ENCODE measurements around the gene MAP3K9. TPM values are rescaled to one million over a fixed set of nuclear protein-coding genes. Genes with fewer than 3 reads are reported as not detected.
"Not testable (repeated sequence)": the region's sequence is repeated elsewhere in the genome, so short reads cannot be mapped to it uniquely, and the experiment has no call there.

The MAP3K9 gene
- total and polyA plus RNA-seq, 8 donors: 0.46 to 11.0 (median 7.1) TPM

DNA sequence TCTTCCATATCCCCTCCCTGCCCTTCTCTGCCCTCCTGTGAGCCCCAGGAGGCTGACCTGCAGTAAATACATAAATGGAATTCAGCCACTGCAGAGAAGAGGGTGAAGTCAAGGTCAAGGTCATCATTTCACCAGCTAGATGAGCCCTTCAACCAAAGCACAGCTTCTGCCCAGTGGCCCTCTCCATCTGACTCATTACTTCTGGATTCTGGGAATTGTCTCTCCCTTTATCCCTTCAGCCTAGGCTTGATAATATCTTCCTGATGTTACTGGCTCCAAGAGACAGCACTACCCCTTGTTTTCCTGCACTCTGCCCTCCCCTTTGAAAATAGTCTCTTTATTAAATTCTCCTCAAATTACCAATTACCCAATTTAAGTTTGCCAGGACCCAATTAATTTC lies 103.1 kb downstream of the MAP3K9 start:
- intact Hi-C loops (cut with DNase I; ENCODE audit: low total_unique reads): no loop called here
- no peak for DNase-seq
- Histone ChIP-seq H3K27ac (no peak overlapping the region), H3K9me3 (no peaks in the 10 kb centered on the region), H3K27me3 (no peaks in the 10 kb centered on the region), H3K4me1 (peaks cover 0 to 9% (median 0%) of the 10 kb centered on the region in 4 donors), H3K4me3 (no peak overlapping the region), H3K36me3 (no peaks in the 10 kb centered on the region)
- no peak for TF ChIP-seq EP300 (IDR thresholded peaks at IDR 0.05)
- no peak for TF ChIP-seq POLR2AphosphoS5 (IDR thresholded peaks at IDR 0.05)
- TF ChIP-seq CTCF (IDR thresholded peaks at IDR 0.05): no peak
- no peak for TF ChIP-seq POLR2A (IDR thresholded peaks at IDR 0.05)

DNA sequence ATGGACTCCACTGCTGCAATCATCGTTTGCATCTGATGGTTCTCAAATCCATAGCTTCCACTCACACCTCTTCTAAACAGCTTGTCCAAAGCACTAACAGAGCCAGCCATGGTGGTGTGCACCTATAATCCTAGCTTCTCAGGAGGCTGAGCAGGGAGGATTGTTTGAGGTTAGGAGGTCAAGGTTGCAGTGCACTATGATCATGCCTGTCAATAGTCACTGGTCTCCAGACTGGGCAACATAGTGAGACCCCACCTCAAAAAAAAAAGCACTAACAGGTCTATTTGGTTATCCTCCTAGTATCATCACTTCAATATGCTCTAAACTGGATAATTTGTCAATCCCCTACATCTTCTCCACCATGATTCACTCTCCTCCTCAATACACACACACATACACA lies 104.4 kb downstream of the MAP3K9 start:
- no peaks in the 10 kb centered on the region for H3K27me3 ChIP-seq
- no peaks in the 10 kb centered on the region for H3K9me3 ChIP-seq
- H3K27ac ChIP-seq: no peak overlapping the region
- H3K36me3 ChIP-seq: no peaks in the 10 kb centered on the region
- no peak for DNase-seq
- 85 to 97% (median 95%) methylated on average over 1 of the region's 1 CpG for WGBS, 5 donors
- intact Hi-C loops (cut with DNase I; ENCODE audit: low total_unique reads): no loop called here
- TF ChIP-seq POLR2AphosphoS5 (IDR thresholded peaks at IDR 0.05): no peak
- TF ChIP-seq EP300 (IDR thresholded peaks at IDR 0.05): no peak
- TF ChIP-seq CTCF (IDR thresholded peaks at IDR 0.05): no peak
- TF ChIP-seq POLR2A (IDR thresholded peaks at IDR 0.05): no peak
- no peak overlapping the region for H3K4me3 ChIP-seq
- peaks cover 0 to 9% (median 0%) of the 10 kb centered on the region in 4 donors for H3K4me1 ChIP-seq

DNA sequence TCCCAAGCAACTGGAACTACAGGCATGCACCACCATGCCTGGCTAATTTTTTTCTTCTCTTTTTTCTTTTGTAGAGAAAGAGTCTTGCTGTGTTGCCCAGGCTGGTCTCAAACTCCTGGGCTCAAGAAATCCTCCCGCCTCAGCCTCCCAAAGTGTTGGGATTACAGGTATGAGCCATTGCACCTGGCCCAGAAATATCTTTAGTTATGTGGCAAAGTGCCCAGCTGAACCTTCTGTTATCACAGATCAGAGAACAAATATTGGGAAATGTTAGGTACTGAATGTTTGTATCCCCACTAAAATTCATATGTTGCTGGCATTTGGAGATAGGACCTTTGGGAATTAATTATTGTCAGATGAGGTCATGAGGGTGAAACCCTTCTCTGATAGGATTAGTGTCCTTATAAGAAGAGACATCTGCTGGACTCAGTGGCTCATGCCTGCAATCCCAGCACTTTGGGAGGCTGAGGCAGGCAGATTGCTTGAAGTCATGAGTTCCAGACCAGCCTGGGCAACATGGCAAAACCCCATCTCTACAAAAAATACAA lies 105.6 kb downstream of the MAP3K9 start:
- H3K27ac ChIP-seq; H3K4me3 ChIP-seq; H3K36me3 ChIP-seq; H3K27me3 ChIP-seq; H3K9me3 ChIP-seq; intact Hi-C loops (cut with DNase I; ENCODE audit: low total_unique reads); H3K4me1 ChIP-seq: not testable (repeated sequence)
- peak; percentile 33 to 71 for DNase-seq
- WGBS, 5 donors: 31 to 57% (median 42%) methylated on average over 1 of the region's 1 CpG

DNA sequence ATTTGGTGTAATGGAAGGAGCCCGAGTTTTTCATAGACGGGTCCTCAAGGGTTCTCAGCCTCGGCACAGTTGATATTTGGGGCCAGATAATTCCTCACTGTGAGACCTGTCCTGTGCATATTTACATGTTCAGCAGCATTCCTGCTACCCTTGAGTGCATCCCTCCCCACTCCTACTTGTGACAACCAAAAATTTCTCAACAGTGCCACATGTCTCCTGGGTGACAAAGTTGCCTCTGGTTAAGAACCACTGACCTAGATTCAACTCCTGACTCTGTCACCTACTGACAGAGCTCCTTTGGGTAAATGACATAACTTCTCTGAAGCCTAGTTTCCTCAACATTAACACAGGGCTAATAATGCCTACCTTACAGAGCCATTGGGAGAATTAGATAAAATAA lies 107.2 kb downstream of the MAP3K9 start:
- no peaks in the 10 kb centered on the region for H3K36me3 ChIP-seq
- peaks cover 8 to 18% (median 12%) of the 10 kb centered on the region in 4 donors for H3K4me1 ChIP-seq
- no peak overlapping the region for H3K4me3 ChIP-seq
- 57 to 92% (median 82%) methylated on average over 3 of the region's 3 CpGs for WGBS, 5 donors
- H3K27me3 ChIP-seq: no peaks in the 10 kb centered on the region
- no peak for DNase-seq
- H3K9me3 ChIP-seq: no peaks in the 10 kb centered on the region
- intact Hi-C loops (cut with DNase I; ENCODE audit: low total_unique reads): no loop called here
- H3K27ac ChIP-seq: no peak overlapping the region
- TF ChIP-seq EP300 (IDR thresholded peaks at IDR 0.05): no peak
- TF ChIP-seq POLR2AphosphoS5 (IDR thresholded peaks at IDR 0.05): no peak
- TF ChIP-seq CTCF (IDR thresholded peaks at IDR 0.05): no peak
- TF ChIP-seq POLR2A (IDR thresholded peaks at IDR 0.05): no peak

DNA sequence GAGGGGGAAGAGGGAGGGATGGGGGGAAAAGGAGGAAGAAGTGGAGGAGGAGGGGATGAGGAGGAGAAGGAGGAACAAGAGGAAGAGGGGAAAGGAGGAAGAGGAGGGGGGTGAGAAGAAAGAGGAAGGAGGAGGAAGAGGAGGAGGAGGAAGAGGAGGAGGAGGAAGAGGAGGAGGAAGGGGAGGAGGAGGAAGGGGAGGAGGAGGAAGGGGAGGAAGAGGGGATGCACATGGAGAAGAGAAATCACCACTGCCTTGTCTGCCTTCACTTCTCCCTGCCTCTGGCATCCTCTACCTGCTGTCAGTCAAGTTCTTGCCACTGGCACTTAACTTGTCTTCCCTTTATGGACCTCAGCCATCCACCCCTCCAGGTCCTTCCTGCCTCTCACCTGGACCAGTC lies 107.7 kb downstream of the MAP3K9 start:
- no peak for DNase-seq
- Histone ChIP-seq H3K27ac (peak overlapping the region in 1 of 5 donors; percentile 10), H3K4me1 (peaks cover 8 to 18% (median 13%) of the 10 kb centered on the region in 4 donors), H3K27me3 (no peaks in the 10 kb centered on the region), H3K9me3 (no peaks in the 10 kb centered on the region), H3K4me3 (no peak overlapping the region), H3K36me3 (no peaks in the 10 kb centered on the region)
- TF ChIP-seq POLR2AphosphoS5 (IDR thresholded peaks at IDR 0.05): no peak
- TF ChIP-seq CTCF (IDR thresholded peaks at IDR 0.05): no peak
- no peak for TF ChIP-seq POLR2A (IDR thresholded peaks at IDR 0.05)
- TF ChIP-seq EP300 (IDR thresholded peaks at IDR 0.05): no peak
- intact Hi-C loops (cut with DNase I; ENCODE audit: low total_unique reads): no loop called here

Data from stomach (tissue), 9 donors.